Astrocyte (in vitro differentiated cells and primary cell): ENCODE measurements around the gene ZNF768. TPM values are rescaled to one million over a fixed set of nuclear protein-coding genes. Genes with fewer than 3 reads are reported as not detected.

Experiments
- DNase-seq: peaks from one replicate; pipeline ENCODE4 v3.0.0-alpha.2; 2010; ENCODE audit warnings: low read depth
- FAIRE-seq: peaks from 2 replicates; lab custom pipeline; 2011; peaks lifted over from hg19 to GRCh38; lab: Jason Lieb, UNC
- H2AFZ ChIP-seq: 2 replicates; pipeline ENCODE4 v1.6.0; 2012; ENCODE audit warnings: low read depth, low read length, inconsistent platforms
- H3K27ac ChIP-seq: 2 replicates; pipeline ENCODE4 v1.5.1; 2011; ENCODE audit warnings: low read depth, low read length, inconsistent platforms
- H3K27me3 ChIP-seq: 2 replicates; pipeline ENCODE4 v1.6.0; 2011; ENCODE audit warnings: low read length, inconsistent platforms; ENCODE audit not compliant: insufficient read depth
- H3K36me3 ChIP-seq: 2 replicates; pipeline ENCODE4 v1.5.1; 2011; ENCODE audit warnings: low read length, inconsistent platforms; ENCODE audit not compliant: insufficient read depth
- H3K4me1 ChIP-seq: 2 replicates; pipeline ENCODE4 v1.5.1; 2011; ENCODE audit warnings: low read length, inconsistent platforms; ENCODE audit not compliant: insufficient read depth
- H3K4me2 ChIP-seq: 2 replicates; pipeline ENCODE4 v1.6.0; 2012; ENCODE audit warnings: low read length, inconsistent platforms
- H3K4me3 ChIP-seq: 2 replicates; pipeline ENCODE4 v1.5.1; 2011; ENCODE audit warnings: low read depth, mild to moderate bottlenecking, low read length, inconsistent platforms; ENCODE audit not compliant: insufficient read depth
- H3K79me2 ChIP-seq: 2 replicates; pipeline ENCODE4 v1.6.0; 2012; ENCODE audit warnings: mild to moderate bottlenecking, low read length, inconsistent platforms; ENCODE audit not compliant: insufficient read depth
- H3K9ac ChIP-seq: 2 replicates; pipeline ENCODE4 v1.6.0; 2012; ENCODE audit warnings: mild to moderate bottlenecking, low read length, inconsistent platforms
- H3K9me3 ChIP-seq: 2 replicates; pipeline ENCODE4 v1.5.1; 2012; ENCODE audit warnings: low read depth, mild to moderate bottlenecking, low read length, inconsistent platforms; ENCODE audit not compliant: insufficient read depth
- H4K20me1 ChIP-seq: 2 replicates; pipeline ENCODE4 v1.6.0; 2012; ENCODE audit warnings: low read length, inconsistent platforms; ENCODE audit not compliant: insufficient read depth
- H3K27ac Mint-ChIP-seq: one replicate; pipeline ENCODE4 v1.8.0; 2021; ENCODE audit warnings: mild to moderate bottlenecking, mixed read lengths; ENCODE audit not compliant: unreplicated experiment
- H3K27me3 Mint-ChIP-seq: one replicate; pipeline ENCODE4 v1.8.0; 2021; ENCODE audit warnings: low read depth, mixed read lengths; ENCODE audit not compliant: unreplicated experiment
- H3K36me3 Mint-ChIP-seq: one replicate; pipeline ENCODE4 v1.8.0; 2021; ENCODE audit warnings: low read depth, mixed read lengths; ENCODE audit not compliant: unreplicated experiment
- H3K4me1 Mint-ChIP-seq: one replicate; pipeline ENCODE4 v1.8.0; 2021; ENCODE audit warnings: low read depth, mixed read lengths; ENCODE audit not compliant: unreplicated experiment
- H3K4me3 Mint-ChIP-seq: one replicate; pipeline ENCODE4 v1.8.0; 2021; ENCODE audit warnings: mild to moderate bottlenecking, moderate library complexity, mixed read lengths; ENCODE audit not compliant: unreplicated experiment
- H3K9me3 Mint-ChIP-seq: one replicate; pipeline ENCODE4 v1.8.0; 2021; ENCODE audit warnings: mild to moderate bottlenecking, mixed read lengths; ENCODE audit not compliant: unreplicated experiment
- EZH2 ChIP-seq: IDR thresholded peaks from 2 replicates; pipeline ENCODE4 v1.6.1; 2012; ENCODE audit warnings: mild to moderate bottlenecking, low read length, inconsistent platforms; ENCODE audit not compliant: insufficient read depth
- total RNA-seq: library from RNA; stranded (reverse); gene quantifications from 2 replicates; pipeline ENCODE4 v1.2.1, GENCODE V29; 2021
- TF ChIP-seq, protein P1 (sequence below): IDR thresholded peaks from 2 replicates; pipeline ENCODE4 v1.5.1; 2011; ENCODE audit warnings: low read depth, mild to moderate bottlenecking, inconsistent platforms, low read length, moderate library complexity; ENCODE audit not compliant: insufficient read depth

Gene ZNF768
- total RNA-seq, 1 donor from 2014 or later: 23.1 TPM

DNA sequence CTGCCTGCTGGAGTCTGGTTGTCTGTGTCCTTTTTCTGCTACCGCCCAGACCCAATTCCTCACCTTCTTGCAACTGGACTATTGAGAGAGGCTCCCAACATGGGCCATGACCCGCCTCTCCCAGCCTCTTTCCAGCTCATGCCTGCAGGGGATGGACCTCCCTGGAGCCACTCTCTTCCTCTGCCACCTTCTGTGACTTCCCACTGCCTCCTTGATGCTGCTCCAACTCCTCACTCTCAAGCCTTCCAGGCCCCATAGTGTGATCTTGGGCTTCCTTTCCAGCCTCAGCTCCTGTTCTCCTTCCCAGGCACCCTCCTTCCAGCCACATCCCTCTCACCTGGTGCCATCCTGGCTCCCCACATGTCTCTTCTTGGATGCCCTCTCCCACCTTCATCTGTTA, 11.1 kb downstream of the ZNF768 start:
- TF ChIP-seq EZH2: no peak
- TF ChIP-seq, protein P1, sequence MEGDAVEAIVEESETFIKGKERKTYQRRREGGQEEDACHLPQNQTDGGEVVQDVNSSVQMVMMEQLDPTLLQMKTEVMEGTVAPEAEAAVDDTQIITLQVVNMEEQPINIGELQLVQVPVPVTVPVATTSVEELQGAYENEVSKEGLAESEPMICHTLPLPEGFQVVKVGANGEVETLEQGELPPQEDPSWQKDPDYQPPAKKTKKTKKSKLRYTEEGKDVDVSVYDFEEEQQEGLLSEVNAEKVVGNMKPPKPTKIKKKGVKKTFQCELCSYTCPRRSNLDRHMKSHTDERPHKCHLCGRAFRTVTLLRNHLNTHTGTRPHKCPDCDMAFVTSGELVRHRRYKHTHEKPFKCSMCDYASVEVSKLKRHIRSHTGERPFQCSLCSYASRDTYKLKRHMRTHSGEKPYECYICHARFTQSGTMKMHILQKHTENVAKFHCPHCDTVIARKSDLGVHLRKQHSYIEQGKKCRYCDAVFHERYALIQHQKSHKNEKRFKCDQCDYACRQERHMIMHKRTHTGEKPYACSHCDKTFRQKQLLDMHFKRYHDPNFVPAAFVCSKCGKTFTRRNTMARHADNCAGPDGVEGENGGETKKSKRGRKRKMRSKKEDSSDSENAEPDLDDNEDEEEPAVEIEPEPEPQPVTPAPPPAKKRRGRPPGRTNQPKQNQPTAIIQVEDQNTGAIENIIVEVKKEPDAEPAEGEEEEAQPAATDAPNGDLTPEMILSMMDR: no peak
- Histone ChIP-seq H3K79me2 (no peaks in the 10 kb centered on the region), H3K36me3 (no peaks in the 10 kb centered on the region), H3K9ac (no peak overlapping the region), H3K27ac (no peak overlapping the region), H2AFZ (no peak overlapping the region), H4K20me1 (no peaks in the 10 kb centered on the region), H3K4me1 (no peaks in the 10 kb centered on the region), H3K4me3 (no peak overlapping the region), H3K27me3 (no peaks in the 10 kb centered on the region), H3K4me2 (no peak overlapping the region), H3K9me3 (no peaks in the 10 kb centered on the region)
- FAIRE-seq (no peak), DNase-seq (no peak)
- Mint-ChIP-seq H3K4me1 (no peaks in the 10 kb centered on the region), H3K4me3 (no peak overlapping the region), H3K9me3 (peaks cover 2% of the 10 kb centered on the region), H3K36me3 (no peaks in the 10 kb centered on the region), H3K27me3 (peaks cover 48% of the 10 kb centered on the region), H3K27ac (no peak overlapping the region)

DNA sequence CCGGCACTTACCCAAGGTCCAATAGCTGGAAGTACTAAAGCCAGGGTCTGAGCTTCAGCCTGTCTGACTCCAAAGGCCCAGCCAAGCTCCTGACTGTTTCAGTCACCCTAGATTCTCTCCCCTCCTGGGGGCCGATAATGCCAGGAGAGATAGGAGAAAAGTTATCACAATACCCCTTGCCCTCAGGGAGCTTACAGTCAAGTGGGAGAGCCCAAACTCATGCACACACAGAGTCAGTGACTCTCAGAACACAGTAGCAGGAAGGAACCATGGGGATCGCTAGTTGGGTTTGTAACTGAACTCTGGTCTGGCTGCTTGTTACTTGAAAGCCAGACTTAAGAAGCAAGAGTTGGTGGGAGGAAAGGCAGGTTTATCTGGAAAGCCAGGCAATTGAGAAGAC, 14.9 kb downstream of the ZNF768 start:
- TF ChIP-seq, protein P1: no peak
- no peak for TF ChIP-seq EZH2
- Histone ChIP-seq H3K36me3 (no peaks in the 10 kb centered on the region), H3K4me2 (no peak overlapping the region), H4K20me1 (no peaks in the 10 kb centered on the region), H3K4me3 (no peak overlapping the region), H3K27me3 (no peaks in the 10 kb centered on the region), H3K9me3 (no peaks in the 10 kb centered on the region), H3K9ac (no peak overlapping the region), H3K79me2 (no peaks in the 10 kb centered on the region), H3K4me1 (no peaks in the 10 kb centered on the region), H2AFZ (no peak overlapping the region), H3K27ac (no peak overlapping the region)
- FAIRE-seq (no peak), DNase-seq (no peak)
- Mint-ChIP-seq H3K4me3 (no peak overlapping the region), H3K27me3 (peaks cover 34% of the 10 kb centered on the region), H3K27ac (no peak overlapping the region), H3K9me3 (peaks cover 2% of the 10 kb centered on the region), H3K36me3 (no peaks in the 10 kb centered on the region), H3K4me1 (no peaks in the 10 kb centered on the region)

DNA sequence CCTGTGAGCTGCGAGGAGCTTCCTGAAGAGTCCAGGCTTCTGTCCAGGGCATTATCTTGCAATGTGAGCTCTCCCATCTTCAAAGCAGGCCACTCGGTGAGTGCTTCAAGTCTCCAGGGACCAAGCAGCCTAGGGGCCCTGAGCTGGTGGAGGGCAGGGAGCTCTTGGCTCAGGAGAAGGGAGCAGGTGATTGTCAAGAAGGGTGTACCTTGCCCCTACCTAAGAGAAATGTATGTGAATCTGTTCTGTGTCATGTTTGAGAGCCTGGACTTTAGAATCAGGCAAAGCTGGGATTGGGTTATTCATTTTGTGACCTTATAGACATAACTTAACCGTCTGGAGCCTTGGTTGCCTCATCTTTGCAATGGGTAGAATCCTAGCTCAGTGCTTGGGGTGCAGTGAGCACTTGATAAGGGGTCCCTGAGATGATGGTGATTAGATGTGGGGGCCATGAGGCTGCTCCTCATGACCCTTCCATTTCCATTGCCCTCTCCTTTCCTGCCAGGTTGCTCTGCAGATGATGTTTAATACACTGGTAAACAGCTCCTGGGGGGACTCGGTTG, 15.9 kb downstream of the ZNF768 start:
- Histone ChIP-seq H3K9me3 (no peaks in the 10 kb centered on the region), H4K20me1 (no peaks in the 10 kb centered on the region), H3K36me3 (no peaks in the 10 kb centered on the region), H2AFZ (no peak overlapping the region), H3K27ac (no peak overlapping the region), H3K4me2 (no peak overlapping the region), H3K4me1 (no peaks in the 10 kb centered on the region), H3K27me3 (no peaks in the 10 kb centered on the region), H3K4me3 (no peak overlapping the region), H3K79me2 (no peaks in the 10 kb centered on the region), H3K9ac (no peak overlapping the region)
- Mint-ChIP-seq H3K27me3 (peaks cover 34% of the 10 kb centered on the region), H3K9me3 (peaks cover 2% of the 10 kb centered on the region), H3K27ac (no peak overlapping the region), H3K4me3 (no peak overlapping the region), H3K36me3 (no peaks in the 10 kb centered on the region), H3K4me1 (no peaks in the 10 kb centered on the region)
- TF ChIP-seq, protein P1: no peak
- TF ChIP-seq EZH2: no peak
- no peak for DNase-seq
- no peak for FAIRE-seq
